AG08395 (cell line): ENCODE results near the gene POLR1H.
A peak's percentile ranks its signal among the peaks of the same experiment; 100 is the strongest.

ENCODE experiments used
- DNase-seq: peaks from one replicate; pipeline ENCODE4 v3.0.0; 2012; ENCODE audit warnings: mixed read lengths, low spot score

The POLR1H gene

GRCh38 chr6:30062471-30063178, 1.6 kb downstream of the POLR1H start:
- DNase-seq: no peak

GRCh38 chr6:30063315-30063714, 2.2 kb downstream of the POLR1H start:
- no peak for DNase-seq

GRCh38 chr6:30066082-30066481, 5.0 kb downstream of the POLR1H start:
- no peak for DNase-seq

GRCh38 chr6:30066577-30067459, 5.8 kb downstream of the POLR1H start, which contains the start of gene PPP1R11:
TSS of gene PPP1R11 (plus strand) at chr6:30067198. CDS start at chr6:30067411, 213 bp downstream.
- peak; percentile 97 for DNase-seq

DNA sequence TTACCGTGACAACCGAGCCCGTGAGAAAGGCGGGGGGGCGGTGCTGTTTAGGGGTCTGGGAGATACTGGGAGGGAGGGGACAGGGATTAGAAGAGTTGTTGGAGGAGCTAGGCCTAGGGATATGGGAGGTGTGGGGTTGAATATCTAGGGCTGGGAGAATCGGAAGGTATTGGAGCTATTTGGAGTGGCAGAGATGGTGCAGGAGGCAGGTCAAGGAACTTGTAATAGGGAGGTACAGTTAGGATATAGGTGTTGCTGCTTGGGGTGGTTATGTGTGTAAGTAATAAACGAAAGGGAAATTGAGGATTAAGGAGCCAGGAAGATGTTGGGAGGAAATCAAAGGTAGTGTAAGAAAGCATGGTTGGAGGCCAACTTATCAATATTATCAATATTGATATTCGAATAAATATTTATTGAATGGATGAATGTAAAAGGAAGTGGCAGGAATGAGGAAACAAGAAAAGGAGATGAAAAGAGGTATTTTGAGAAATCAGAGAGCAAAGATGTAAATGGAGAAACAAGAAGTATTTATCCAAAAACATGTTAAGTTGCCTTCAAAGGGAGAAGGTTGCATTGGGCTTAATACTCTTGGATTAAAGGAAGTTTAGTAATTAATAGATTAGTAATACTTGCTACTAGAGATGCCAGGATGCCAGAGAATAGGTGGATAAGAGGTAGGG, 6.5 kb downstream of the POLR1H start:
- no peak for DNase-seq

DNA sequence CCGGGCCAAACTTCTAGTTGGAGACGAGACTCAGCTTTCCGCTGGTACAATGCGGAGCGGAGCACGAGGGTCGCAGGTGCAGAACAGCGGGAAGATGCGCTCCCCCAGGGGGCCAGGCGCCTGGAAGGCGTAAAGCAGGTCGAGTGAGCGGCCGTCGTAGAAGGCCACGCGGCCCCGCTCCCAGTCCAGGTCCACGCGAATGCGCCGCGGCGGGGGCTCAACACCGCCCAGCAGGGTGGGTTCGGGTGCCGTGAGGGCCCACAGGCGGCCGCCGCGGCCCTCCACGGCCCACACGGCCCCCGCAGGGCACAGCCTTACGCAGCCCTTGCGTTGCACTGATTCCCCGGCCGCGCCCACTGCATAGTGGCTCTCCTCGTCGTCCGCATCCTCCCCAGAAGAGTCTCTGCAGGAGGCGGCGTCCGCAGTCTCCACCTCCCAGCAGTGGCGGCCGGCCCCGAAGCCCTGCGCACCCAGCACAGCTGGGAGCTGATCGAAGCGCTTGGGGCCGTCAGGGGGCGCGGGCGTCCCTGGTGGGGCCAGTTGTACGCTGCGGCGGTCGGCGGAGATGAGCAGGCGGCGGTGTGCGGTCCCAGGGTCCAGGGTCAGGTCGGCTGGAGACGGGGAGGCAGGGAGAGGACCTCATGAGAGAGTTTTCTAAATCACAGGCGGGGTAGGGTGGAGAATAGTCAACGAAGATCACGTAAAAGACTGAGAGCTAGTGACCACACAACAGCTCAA, 10.2 kb downstream of the POLR1H start:
- DNase-seq: peak; percentile 24

- DNase-seq: no peak
These were observed 10.8 kb downstream of the POLR1H start for GRCh38 chr6:30071858-30072257.

GRCh38 chr6:30073489-30074235, 12.6 kb downstream of the POLR1H start:
- no peak for DNase-seq

- no peak for DNase-seq
These were observed 13.4 kb downstream of the POLR1H start for GRCh38 chr6:30074331-30075093.

- no peak for DNase-seq
These were observed 14.2 kb downstream of the POLR1H start, which contains the start of gene RNF39 for GRCh38 chr6:30075094-30075789. TSS of gene RNF39 (minus strand) at chr6:30075769. CDS start at chr6:30075585, 184 bp downstream.

DNA sequence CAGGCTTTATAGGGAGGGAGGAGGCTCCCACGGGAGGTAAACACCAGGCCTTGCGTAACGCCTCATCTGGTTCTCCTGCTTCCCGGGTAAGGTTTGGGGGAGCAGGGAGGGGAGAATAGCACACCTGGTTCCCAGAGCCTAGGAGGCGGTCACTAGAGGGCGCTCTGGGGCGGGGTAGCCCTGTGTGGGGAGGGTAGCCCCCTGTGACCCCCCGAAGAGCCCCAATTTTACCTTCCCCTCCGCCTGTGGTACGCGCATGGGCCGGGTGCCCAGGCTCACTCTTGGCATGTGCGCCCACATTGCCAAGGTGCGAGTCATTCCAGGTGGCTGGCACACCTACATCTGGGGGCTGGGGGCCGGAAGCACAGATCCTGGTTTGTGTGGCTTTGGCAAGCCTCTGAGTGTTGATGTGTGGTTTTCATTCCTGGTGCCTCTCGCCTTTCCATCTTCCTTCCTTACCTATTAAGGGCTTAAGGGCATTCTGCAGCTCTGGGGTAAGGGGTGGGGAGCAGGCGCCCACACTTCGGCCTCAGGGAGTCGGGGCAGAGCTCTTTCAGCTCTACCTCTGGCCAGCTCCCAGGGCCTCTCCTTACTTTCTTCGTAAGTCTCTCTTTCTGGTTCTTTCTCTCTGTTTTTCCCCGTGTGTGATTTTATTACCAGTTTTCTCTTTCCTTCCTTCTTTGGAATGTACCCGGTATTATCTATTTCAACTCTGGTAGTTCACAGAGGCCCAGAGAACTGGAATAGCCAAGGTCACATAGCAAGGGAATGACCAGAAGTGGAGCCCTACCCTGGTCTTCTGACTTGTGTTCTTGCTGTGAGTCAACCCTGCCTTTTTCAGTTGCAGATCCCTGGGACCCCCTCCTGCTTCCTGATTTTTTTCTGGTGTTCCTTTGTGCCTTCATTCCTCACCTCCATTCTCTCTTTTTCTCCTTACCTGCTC, 15.0 kb downstream of the POLR1H start:
- DNase-seq: no peak

DNA sequence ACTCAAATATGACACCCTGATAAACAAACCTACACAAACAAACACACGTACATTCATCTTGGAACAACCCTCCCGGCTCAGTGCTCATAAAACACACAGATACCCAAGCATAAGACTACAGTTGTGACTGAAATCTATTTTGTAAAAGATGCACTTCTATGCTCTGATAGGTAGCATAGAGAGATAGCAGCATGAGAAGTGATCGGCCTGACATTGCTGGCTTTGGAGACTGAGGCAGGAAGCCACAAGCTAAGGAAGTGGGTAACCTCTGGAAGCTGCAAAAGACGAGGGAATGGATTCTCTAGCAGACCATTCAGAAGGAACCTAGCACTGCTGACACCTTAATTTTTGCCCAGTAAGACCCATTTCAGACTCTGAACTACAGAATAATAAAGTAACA, 16.2 kb downstream of the POLR1H start:
- no peak for DNase-seq

- DNase-seq: no peak
These were observed 26.8 kb downstream of the POLR1H start for GRCh38 chr6:30087876-30088275.

DNA sequence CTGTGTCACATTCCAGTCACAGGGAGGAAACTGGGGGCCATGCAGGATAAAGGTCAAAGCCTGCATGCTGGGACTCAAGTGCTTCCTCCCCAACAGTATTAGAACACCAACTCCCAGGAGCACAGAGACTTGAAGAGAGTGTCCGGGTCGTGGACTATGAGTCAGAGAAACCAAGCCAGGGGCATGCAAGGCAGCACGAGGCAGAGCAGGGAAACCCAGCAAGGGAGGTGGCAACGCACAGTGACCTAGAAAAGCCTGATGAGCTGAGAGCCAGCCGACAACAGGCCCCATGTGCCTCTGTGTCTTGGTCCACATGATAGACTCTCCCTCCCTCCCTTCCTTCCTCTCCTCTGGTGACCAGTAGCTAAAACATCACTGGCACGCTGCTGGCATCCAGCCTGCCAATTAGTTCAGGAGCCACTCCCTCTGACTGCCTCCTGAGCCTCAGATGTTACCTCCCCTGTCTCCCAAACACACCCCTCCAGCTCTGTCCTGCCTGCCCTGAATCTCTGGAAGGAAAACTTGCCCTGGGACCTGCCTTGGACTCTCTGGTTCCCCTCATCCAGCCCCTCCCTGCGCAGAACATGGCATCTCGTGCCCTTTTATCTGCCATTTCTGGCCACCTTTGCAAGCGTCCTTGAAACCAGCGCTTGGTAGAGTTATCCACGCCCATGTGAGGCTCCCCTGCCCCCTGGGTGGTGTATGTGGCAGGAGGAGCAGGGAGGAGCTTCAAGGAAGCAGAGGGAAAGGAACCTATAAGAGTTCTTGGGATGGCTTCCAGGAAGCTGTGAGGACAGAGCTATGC, 30.7 kb downstream of the POLR1H start:
- DNase-seq: peak; percentile 90

- no peak for DNase-seq
These were observed 31.9 kb downstream of the POLR1H start for GRCh38 chr6:30092852-30093543.

- no peak for DNase-seq
These were observed 33.0 kb downstream of the POLR1H start for GRCh38 chr6:30093951-30094661.
